Nephron progenitor cell (in vitro differentiated cells): ENCODE data around the gene RPS6KA4.
"Not testable (repeated sequence)": the region's sequence is repeated elsewhere in the genome, so short reads cannot be mapped to it uniquely, and the experiment has no call there.

Experiments
- DNase-seq: peaks from one replicate; pipeline ENCODE4 v3.0.0; 2021
- H3K27ac Mint-ChIP-seq: 2 replicates; pipeline ENCODE4 v1.8.0; 2021; ENCODE audit warnings: mild to moderate bottlenecking, moderate library complexity, mixed read lengths
- H3K27me3 Mint-ChIP-seq: 2 replicates; pipeline ENCODE4 v1.8.0; 2021; ENCODE audit warnings: mild to moderate bottlenecking, low read depth, mixed read lengths; ENCODE audit not compliant: poor library complexity
- H3K36me3 Mint-ChIP-seq: 2 replicates; pipeline ENCODE4 v1.8.0; 2021; ENCODE audit warnings: low read depth, mixed read lengths
- H3K4me1 Mint-ChIP-seq: 2 replicates; pipeline ENCODE4 v1.8.0; 2021; ENCODE audit warnings: mixed read lengths
- H3K4me3 Mint-ChIP-seq: 2 replicates; pipeline ENCODE4 v1.8.0; 2021; ENCODE audit warnings: mild to moderate bottlenecking, moderate library complexity, mixed read lengths
- H3K9me3 Mint-ChIP-seq: 2 replicates; pipeline ENCODE4 v1.8.0; 2021; ENCODE audit warnings: mild to moderate bottlenecking, moderate library complexity, mixed read lengths
- TF ChIP-seq, protein P1 (sequence below): fragments of 200-600 bp; sonication (generic); IDR thresholded peaks from 2 replicates; pipeline ENCODE4 v1.5.0; 2021; ENCODE audit warnings: antibody characterized with exemption

RPS6KA4 gene

DNA sequence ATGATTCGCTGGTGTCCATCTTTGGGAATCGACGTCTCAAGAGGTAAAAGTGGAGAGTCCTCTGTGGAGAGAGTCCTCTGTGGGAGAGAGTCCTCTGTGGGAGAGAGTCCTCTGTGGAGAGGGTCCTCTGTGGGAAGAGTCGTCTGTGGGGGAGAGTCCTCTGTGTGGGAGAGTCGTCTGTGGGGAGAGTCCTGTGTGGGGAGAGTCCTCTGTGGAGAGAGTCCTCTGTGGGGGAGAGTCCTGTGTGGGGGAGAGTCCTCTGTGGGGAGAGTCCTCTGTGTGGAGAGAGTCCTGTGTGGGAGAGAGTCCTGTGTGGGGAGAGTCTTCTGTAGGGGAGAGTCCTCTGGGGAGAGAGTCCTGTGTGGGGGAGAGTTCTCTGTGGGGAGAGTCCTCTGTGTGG, 37.9 kb upstream of the RPS6KA4 start:
- TF ChIP-seq, protein P1, sequence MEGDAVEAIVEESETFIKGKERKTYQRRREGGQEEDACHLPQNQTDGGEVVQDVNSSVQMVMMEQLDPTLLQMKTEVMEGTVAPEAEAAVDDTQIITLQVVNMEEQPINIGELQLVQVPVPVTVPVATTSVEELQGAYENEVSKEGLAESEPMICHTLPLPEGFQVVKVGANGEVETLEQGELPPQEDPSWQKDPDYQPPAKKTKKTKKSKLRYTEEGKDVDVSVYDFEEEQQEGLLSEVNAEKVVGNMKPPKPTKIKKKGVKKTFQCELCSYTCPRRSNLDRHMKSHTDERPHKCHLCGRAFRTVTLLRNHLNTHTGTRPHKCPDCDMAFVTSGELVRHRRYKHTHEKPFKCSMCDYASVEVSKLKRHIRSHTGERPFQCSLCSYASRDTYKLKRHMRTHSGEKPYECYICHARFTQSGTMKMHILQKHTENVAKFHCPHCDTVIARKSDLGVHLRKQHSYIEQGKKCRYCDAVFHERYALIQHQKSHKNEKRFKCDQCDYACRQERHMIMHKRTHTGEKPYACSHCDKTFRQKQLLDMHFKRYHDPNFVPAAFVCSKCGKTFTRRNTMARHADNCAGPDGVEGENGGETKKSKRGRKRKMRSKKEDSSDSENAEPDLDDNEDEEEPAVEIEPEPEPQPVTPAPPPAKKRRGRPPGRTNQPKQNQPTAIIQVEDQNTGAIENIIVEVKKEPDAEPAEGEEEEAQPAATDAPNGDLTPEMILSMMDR, result no peak
- no peak for DNase-seq
- Mint-ChIP-seq H3K36me3 (peaks cover 11% of the 10 kb centered on the region), H3K4me3 (peak overlapping the region; percentile 6), H3K27ac (peak overlapping the region; percentile 40), H3K4me1 (peaks cover 50% of the 10 kb centered on the region), H3K9me3 (no peaks in the 10 kb centered on the region), H3K27me3 (no peaks in the 10 kb centered on the region)

DNA sequence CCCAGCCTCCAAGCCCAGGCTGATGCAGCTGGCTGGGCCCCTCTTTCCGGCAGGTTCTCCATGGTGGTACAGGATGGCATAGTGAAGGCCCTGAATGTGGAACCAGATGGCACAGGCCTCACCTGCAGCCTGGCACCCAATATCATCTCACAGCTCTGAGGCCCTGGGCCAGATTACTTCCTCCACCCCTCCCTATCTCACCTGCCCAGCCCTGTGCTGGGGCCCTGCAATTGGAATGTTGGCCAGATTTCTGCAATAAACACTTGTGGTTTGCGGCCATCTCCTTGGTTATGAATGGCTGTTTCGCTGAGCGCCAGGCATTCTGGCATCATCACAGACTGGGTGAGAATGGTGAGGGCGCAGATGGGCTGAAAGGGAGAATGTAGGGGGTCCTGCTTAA, 37.4 kb upstream of the RPS6KA4 start:
- peaks cover 11% of the 10 kb centered on the region for H3K36me3 Mint-ChIP-seq
- H3K27ac Mint-ChIP-seq, result no peak overlapping the region
- H3K27me3 Mint-ChIP-seq, result no peaks in the 10 kb centered on the region
- peaks cover 46% of the 10 kb centered on the region for H3K4me1 Mint-ChIP-seq
- H3K9me3 Mint-ChIP-seq, result no peaks in the 10 kb centered on the region
- H3K4me3 Mint-ChIP-seq, result no peak overlapping the region
- DNase-seq, result no peak
- TF ChIP-seq, protein P1, result no peak

GRCh38 chr11:64322925-64323260, 36.1 kb upstream of the RPS6KA4 start:
- Mint-ChIP-seq H3K27me3 (peaks cover 1% of the 10 kb centered on the region), H3K9me3 (no peaks in the 10 kb centered on the region), H3K36me3 (peaks cover 11% of the 10 kb centered on the region), H3K27ac (no peak overlapping the region), H3K4me3 (no peak overlapping the region), H3K4me1 (peaks cover 38% of the 10 kb centered on the region)
- TF ChIP-seq, protein P1, result no peak
- DNase-seq, result no peak

DNA sequence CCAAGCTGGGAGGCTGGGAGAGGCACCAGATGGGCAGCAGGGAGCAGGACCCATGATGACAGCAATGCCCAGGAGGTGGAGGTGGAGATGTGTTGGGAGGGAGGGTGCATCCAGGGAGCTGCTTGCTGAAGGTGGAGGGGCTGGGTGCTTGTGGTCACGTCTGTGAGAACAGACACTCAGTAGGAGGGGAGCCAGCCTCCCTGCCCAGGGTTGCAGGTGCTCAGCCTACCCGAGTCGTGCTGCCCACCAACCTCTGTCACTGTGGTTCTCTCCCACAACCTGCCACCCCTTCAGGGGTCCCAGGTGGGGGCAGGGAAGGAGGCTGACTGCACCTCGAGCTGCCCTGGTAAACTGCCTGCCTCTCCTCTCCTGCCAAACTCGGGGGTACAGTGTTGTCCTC, 35.6 kb upstream of the RPS6KA4 start:
- peaks cover 3% of the 10 kb centered on the region for H3K27me3 Mint-ChIP-seq
- no peaks in the 10 kb centered on the region for H3K9me3 Mint-ChIP-seq
- peak overlapping the region; percentile 74 for H3K27ac Mint-ChIP-seq
- H3K36me3 Mint-ChIP-seq, result peaks cover 11% of the 10 kb centered on the region
- H3K4me3 Mint-ChIP-seq, result no peak overlapping the region
- no peak for DNase-seq
- H3K4me1 Mint-ChIP-seq, result peaks cover 38% of the 10 kb centered on the region
- TF ChIP-seq, protein P1, result no peak

DNA sequence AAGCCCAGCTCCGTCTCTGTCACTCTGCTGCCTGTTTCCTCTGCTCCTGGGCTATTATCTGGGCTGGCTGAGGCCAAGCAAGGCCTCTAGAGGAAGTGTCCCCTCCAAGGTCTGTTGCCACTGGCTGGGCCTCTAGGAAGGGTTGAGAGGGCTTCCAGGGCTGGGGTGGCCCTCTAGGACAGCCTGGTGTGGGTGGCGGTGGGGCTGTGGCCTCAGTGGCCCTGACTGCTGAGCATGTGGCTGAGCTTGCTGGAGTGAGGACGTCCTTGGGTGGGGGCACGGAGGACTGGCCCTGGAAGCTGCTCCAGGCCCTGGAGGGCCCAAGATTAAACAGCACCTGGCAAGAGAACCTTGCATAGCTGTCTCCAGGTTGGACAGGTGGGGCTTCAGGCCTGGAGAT, 35.0 kb upstream of the RPS6KA4 start:
- not testable (repeated sequence) for H3K27ac Mint-ChIP-seq
- H3K36me3 Mint-ChIP-seq, result peaks cover 11% of the 10 kb centered on the region

DNA sequence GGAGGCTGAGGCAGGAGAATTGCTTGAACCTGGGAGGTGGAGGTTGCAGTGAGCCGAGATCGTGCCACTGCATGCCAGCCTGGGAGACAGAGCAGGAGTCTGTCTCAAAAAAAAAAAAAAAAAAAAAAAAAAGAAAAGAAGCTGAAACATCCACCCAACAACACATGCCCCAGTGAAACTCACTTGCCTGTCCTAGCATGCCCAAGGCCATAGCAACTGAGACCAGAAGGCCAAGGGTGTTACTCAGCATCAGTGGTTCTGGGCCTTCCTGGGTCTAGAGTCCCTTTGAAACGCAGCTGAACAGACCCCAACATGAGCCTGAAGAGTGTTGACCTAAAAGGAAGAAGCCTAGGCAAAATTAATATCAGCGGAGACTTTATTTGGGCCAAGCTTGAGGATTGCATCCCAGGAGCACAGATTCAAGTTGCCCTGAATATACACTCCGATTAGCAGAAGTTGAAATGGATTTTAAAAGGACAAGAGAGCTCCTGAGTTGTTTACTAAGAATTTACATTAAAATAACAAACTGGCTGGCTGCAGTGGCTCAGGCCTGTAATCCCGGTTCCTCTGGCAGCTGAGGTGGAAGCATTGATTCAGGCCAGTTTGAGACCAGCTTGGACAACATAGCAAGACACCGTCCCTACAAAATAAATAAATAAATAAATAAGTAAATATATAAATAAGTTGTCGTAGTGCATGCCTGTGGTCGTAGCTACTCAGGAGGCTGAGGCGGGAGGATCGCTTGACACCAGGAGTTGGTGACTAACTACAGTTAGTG, 34.1 kb upstream of the RPS6KA4 start:
- peaks cover 37% of the 10 kb centered on the region for H3K4me1 Mint-ChIP-seq
- DNase-seq, result no peak
- peaks cover 11% of the 10 kb centered on the region for H3K36me3 Mint-ChIP-seq
- no peak overlapping the region for H3K27ac Mint-ChIP-seq
- H3K27me3 Mint-ChIP-seq, result peaks cover 3% of the 10 kb centered on the region
- TF ChIP-seq, protein P1, result no peak
- H3K9me3 Mint-ChIP-seq, result no peaks in the 10 kb centered on the region
- H3K4me3 Mint-ChIP-seq, result no peak overlapping the region

More for the DNA sequence above, 35.0 kb upstream of the RPS6KA4 start:
- H3K27me3 Mint-ChIP-seq, DNase-seq, H3K4me3 Mint-ChIP-seq, H3K9me3 Mint-ChIP-seq: not testable (repeated sequence)
- H3K4me1 Mint-ChIP-seq, result peaks cover 37% of the 10 kb centered on the region
